Endometrial microvascular endothelial cells (primary cell): ENCODE data around the gene GLIS1. TPM values are rescaled to one million over a fixed set of nuclear protein-coding genes. Genes with fewer than 3 reads are reported as not detected.

Source experiments
- in situ Hi-C: cut with HindIII; loops from 2 replicates; pipeline ENCODE4 v1.10.0; 2017; ENCODE audit warnings: low sequenced_read_pairs, low pct_unique_long_range_greater_than_20kb; ENCODE audit errors: inconsistent ontology term
- total RNA-seq: library from RNA; depleted of rRNA; stranded (reverse); fragments of >200 nt; gene quantifications from one replicate; pipeline ENCODE4 v1.2.3, GENCODE V29; 2015; ENCODE audit errors: inconsistent ontology term

GLIS1 gene
- total RNA-seq, 1 donor from 2014 or later: not detected

DNA sequence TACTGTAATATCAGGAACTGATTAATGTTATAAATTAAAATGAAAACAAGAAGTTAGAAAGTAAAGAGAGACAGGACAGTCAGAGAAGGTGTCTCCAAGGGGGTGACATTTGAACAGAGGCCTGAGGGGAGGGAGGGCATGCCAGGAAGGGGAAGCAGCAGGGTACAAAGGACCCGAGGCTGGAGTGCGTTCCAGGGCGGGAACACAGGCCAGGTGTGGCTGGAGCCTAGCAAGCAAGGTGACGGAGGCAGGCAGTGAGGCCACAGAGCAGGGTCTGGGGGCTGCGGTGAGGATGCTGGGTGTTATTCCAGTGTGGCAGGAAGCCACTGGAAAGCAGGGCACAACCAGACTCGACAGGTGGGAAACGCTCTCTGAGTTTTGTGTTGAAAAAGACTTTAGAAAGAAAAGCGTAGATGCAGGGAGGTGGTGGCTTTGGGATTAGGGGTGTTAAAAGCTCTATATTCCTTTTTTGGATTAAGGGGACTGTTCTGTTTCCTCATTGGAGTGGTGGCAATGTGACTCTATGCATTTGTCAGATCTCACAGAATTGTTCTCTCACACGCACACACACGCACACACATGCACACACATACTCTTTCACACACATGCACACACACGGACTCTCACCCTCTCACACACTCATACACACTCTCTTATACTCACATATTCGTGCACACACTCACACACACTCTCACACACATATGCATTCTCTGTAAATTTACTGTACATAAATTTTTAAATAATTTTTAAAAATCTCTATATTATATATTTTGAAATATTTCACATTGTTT lies 124.5 kb downstream of the GLIS1 start:
- in situ Hi-C loops: no loop called here

DNA sequence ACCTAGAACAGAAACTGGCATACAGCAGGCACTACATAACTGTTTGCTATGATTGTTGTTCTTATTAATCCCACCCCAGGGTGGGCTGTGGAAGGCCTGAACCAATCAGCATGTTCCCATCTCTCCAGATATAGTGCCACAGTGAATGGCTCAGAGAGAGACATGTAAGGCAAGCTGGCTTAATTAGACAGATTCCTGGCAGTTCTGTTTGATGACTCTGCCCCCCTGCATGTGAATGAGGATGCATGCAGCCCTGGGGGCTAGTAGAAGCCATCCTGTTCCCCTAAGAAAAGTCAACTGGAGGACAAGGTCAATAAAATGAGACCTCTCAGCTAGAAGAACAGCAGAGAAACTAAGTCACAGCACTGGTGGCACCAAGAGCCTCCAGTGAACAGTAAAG lies 130.3 kb downstream of the GLIS1 start:
- in situ Hi-C loops: no loop called here

DNA sequence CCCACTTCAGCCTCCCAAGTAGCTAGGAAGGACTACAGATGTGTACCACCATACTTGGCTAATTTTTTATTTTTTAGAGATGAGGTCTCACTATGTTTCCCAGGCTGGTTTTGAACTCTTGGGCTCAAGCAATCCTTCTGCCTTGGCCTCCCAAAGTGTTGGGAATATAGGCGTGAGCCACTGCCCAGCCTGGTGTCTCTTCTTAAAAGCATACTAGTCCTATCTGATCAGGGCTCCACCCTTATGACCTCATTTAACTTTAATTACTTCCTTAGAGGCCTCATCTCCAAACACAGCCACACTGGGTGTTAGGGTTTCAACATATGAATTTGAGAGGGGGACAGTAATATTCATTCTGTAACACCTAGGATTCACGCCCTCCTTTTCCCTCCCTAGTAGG lies 130.9 kb downstream of the GLIS1 start:
- in situ Hi-C loops: no loop called here

DNA sequence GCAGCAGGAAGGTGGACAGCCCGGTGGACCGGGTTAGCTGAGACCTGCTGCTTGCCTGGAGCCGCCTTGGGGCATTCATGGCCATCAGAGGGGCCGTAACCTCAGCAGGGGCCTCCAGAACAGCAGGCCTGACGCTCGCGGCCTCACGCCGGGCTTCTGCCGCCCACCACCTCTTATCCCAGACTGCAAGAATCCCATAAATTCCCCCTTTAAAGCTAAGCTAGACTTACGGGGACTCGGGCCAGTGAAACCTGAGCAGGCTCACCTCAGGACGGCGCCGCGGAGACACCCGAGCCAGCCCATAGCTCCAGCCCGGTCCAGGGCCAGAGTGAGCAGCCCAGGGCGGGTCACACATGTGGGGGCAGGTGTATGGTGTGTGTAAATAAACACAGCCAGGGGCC lies 132.3 kb downstream of the GLIS1 start:
- in situ Hi-C loops: no loop called here

DNA sequence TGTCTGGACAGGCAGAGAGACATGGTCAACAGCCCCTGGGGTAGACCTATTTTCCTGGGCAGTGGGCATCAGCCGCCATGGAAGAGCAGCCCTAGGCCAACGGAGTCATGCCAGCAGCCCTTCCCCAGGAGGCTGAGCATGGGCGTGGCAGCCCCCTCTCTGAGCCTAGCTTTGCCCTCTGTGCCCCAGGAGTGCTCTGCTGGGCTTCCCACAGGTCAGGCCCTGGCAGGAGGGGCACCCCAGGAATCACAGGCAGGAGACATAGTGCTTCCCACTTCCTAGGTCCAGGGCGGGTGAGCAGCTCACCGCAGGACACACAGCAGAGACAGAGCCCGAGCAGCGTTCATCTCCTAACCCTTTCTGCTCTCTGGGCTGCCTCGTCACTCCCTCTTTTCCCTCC lies 132.8 kb downstream of the GLIS1 start:
- in situ Hi-C loops: no loop called here

DNA sequence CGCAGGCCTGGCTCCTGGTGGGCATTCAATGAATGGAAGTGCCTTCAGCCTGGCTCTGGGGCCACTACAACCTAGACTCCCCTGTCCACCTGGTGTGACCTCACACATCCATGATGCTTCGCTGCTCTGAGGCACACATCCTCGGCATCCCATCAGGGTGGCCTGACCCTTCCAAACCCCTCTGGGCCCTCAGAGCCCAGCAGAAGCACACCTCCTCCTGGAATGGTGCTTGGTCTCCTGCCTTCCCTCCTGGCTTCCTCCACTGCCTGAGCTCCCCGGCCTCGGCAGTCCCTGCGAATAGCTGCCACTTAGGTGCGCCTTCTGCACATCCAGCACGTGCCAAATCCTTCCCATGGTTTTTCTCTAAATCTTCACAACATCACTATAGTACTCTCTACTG lies 133.8 kb downstream of the GLIS1 start:
- in situ Hi-C loops: no loop called here

DNA sequence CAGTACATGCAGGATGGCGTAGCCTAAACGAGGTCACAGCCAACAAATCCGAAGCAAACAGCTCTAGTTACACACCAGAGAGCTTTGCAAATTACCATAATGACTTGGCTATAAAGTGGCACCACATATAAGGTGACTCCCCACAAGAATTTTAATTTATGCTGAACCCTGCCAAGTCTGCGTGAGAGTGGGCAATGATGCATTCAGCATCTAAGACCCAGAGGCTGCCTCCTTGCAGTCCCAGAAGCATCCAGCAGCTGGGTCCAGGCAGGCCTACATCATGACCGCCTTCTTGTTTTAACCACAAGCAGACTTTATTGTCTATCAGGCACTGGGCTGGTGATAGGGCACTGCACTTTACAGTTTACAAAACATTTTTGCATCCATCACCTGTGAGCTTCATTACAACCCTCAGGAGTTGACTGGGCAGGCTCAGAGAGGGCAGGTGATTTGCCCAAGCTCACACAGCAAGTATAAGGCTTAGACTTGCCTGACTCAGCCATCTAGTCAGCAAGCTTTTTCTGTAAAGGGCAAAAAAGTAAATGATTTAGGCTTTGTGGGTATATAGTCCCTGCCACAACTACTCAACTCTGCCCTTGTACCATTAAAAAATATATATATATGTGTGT lies 134.6 kb downstream of the GLIS1 start:
- in situ Hi-C loops: no loop called here

DNA sequence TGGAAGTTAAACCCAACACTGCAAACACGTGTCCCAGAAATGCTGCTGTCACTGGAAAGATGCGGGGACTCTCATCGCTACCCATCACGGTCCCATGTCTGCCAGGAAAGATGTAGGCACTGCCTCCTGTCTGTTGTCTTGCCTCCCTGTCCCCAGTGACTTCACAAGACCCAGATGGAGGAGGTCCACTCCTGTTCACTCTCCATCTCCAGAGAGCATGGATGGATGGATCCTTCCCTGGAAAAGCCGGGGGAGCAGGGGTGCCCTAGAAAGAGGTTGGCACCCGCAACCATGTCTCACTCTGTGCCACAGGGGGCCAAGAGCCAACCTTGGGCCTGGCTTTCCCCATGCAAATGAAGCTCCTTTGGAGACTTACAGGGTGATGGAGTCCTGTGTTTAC lies 135.5 kb downstream of the GLIS1 start:
- in situ Hi-C loops: no loop called here

DNA sequence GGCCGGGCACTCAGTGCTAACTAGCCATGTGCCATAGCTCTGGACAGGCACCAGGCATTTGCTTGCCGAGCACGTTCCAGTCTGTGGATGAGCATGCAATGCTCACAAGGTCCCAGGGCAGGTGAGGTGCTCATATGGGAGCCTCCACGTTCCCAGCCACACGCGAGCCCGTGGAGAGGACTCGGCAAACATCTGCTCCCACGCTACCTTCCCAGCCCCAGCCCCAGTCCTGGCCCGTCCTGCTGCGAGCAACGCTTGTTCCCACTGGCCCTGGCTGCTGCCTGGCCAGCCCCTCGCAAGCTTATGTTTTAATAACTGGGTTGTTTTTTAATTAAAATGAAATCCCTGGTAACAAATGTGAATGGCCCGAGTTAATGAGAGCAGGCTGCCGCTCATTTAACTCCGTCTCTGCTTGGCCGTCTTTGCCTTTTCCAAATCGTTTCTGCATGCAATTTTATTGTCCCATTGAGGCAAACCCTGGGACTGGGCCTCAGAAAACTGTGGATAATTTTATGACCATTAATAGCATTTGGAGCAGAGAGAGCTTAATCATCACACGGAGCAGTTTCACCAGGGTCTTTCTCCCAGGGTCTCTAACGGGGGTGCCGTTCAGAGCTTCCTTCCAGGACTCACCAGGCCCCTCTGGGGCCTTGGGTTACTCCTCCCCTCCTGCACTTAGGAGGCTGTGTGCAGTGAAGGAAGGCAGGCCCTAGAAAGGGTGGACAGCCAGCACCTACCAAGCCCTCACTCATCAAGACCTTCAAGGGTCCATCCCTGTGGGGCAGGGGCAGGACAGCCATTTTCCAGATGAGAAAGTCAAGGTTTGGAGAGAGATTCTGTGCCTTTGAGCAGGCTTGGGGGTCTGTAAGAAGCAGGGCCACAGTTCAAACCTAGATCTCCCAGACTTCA lies 136.8 kb downstream of the GLIS1 start:
- in situ Hi-C loops: no loop called here

DNA sequence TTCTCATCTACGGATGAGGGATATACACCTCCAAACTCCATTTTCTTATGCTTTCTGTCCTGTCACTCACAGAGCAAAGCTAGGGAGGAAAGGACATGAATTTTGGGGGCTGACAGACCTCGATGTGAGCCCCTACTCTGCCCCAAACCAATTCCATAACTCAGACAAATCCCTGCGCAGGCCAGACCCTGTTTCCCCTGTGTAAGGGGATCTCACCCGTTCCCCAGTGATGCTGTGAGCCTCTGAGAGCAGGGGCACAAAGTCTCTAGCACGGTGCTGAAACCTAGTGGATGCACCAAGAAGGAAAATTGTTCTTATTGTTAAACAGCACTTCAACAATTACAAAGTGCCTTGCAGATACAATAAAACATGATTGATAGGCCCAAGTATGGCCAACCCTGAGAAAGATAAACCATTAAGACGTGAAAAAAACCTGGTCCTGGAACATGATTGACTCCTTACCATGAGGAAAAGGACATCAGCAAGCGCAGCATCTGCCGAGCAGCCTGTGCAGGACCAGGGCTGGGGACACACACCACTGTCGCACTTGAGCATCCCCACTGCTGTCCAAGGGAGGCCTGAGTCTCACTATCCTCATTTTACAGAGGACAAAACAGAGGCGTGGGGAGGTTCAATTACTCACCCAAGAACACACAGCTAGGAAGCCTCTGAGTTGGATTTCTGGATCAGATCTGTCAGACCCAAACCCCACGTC lies 137.8 kb downstream of the GLIS1 start:
- in situ Hi-C loops: no loop called here

DNA sequence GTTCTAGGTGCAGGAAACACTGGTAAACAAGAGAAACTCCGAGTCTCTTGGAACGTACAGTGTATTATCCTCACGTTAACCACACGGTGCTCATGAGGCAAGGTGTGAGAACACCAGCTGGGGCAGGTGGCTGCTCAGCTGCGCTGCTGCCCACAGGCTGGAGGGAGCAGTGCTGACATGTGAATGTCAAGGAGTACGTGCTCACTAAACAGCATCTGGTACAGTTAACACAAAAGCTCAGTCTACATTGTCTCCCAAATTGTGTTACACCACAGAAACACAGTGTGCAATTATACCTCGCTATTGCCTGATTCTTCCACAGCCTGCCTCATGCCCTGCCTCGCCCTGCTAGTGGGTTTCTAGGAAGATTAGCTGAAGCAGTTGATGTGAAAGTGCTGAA lies 138.4 kb downstream of the GLIS1 start:
- in situ Hi-C loops: no loop called here

DNA sequence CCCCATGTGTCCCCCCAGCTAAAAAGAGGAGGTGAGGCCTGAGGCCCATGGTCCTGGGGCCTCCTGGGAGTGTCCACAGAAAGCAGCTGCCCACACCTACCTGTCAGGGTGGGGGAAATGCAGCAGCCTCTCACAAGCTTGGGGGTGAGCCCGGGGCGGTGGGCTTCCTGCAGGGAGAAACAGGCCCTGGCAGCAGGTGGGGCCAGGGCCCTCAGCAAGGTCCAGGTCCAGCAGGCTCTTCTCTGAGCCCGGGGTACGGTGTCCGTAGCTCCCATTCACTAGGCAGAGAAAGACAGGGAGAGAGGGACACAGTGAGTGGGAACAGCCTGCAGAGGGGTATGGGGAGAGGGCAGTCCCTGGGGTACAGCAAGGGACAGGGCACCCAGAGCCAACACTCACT lies 139.0 kb downstream of the GLIS1 start:
- in situ Hi-C loops: no loop called here

DNA sequence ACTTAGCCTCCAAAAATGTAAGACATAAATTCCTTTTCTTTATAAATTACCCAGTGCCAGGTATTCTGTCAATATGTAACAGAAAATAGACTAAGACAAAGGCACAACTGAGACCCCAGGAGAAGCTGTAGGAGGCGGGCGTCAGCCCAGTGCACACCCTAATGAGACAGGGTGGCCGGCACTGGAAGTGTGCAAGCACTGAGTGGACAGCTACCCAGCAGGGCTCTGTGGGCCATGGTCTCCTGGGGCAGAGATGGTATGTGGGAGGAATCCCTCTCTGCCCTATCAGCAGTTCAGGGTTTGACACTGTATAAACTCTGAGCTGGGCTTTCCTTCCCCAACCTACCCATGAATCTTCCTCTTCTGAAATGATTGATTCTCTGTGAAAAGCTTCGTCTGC lies 139.5 kb downstream of the GLIS1 start:
- in situ Hi-C loops: no loop called here

DNA sequence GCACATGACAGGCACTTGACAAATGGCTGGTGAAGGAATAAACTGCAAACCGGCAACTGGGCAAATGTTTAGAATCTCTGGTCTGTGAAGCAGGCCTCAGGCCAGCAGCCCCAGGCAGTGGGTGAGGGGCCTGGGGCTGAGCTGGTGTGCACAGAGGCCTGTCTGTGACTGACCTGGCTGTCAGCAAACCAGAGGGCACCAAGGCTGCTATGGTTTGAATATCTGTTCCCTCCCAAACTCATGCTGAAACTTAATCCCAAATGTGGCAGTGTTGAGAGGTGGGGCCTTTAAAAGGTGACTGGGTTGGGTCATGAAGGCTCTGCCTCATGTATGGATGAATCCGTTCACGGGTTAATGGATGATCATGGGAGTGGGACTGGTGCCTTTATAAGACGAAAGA lies 140.0 kb downstream of the GLIS1 start:
- in situ Hi-C loops: no loop called here

DNA sequence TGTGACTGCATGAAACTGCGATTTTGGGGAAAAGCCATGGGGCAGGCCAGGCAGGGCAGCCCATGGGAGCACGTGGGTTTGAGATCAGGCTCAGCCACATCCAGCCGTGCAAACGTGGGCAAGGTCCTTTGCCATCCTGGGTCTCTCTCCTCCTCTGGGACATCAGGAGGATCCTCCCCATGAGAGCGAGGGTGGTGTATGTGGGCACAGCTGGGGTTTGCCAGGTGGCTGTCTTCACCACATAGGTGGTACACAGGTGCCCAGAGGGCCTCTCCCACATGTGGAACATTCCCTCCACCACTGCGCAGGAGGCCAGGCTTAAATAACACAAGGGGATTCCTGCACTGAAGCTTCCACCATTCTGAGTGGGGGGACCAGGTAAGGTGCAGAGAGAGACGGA lies 143.1 kb downstream of the GLIS1 start:
- in situ Hi-C loops: no loop called here

DNA sequence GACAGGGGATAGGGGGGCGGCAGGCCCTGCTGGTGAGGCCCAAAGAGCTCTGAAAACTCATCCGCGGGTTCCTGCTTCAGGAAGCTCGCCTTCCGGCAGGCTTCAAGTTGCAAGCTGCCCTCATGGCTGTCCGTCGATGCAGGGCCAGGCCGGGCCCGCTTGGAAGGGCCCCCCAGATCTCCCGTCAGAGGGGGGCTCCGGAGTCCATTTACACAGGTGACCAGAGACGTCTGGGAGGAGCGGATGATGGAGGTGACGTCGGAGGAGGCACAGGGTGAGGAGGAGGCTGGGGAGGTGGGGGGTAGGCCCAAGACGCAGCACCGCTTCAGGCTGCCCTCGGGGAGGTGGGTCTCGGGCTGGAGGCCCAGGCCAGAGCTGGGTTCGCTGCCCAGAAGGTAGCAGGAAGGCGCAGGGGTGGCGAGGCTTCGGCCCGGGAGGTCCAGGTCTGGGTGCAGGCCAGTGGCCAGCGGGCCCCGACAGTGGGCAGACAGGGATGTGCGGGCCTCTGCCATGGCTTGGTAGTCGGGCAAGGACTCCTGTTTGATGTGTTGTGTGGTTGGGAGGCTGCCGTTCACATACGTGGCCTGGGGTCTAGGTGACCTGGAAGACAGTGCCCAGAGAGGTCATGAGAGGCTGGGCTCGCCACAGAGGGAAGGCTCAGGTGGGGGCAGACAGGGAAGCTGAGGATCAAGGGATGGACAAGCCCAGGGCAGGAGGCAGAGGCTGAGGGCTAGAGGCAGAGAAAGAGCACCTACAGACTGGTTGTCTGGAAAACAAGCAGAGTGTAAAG lies 144.4 kb downstream of the GLIS1 start:
- in situ Hi-C loops: no loop called here

DNA sequence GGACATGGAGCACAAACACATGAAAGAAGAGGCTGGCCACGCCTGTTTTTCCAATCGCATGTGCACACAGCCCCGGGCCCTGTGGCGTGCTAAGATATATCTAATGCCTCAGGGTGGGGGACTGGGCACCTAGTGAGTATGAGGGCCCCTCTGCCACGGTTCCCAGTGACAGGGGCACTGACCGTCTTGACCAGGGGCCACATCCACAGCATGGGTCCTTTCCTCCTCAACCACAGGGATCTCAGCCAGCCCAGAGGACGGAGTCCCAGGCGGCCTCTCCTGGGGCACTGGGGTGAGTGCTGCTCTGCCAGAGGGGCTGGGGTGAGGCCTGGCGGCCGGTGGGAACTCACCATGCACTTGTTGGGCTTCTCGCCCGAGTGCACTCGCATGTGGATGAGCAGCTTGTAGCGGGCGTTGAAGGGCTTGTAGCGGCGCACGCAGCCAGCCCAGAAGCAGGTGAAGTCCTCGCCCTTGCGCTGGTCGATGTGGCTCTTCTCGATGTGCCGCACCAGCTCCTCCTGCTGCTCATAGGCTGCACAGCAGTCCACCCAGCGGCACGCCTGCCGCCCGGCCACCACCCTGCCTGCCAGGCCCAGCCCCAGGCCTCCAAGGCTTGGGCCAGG lies 145.1 kb downstream of the GLIS1 start:
- in situ Hi-C loops: no loop called here
